Upper lobe of left lung (tissue), 4 donors: ENCODE measurements around the gene GTF2H3.

Experiments used
- EP300 ChIP-seq, 4 donors: sonication (generic); formaldehyde crosslinking; IDR thresholded peaks; one replicate each; pipeline ENCODE4 v1.5.1; 2017; ENCODE audit warnings: antibody characterized with exemption in 4 of 4, control low read depth in 2 of 4
- POLR2A ChIP-seq, 4 donors: fragments of 450-650 bp; IDR thresholded peaks; one replicate each; pipeline ENCODE4 v1.5.1; 2016 to 2017; ENCODE audit warnings: antibody characterized with exemption in 4 of 4, mild to moderate bottlenecking in 2 of 4
- POLR2AphosphoS5 ChIP-seq, 2 donors: sonication (generic); formaldehyde crosslinking; IDR thresholded peaks; one replicate each; pipeline ENCODE4 v1.5.1; 2017; ENCODE audit warnings: antibody characterized with exemption in 2 of 2
- TF ChIP-seq, protein P1 (sequence below), 6 experiments: fragments of 450-650 bp in 4 of 6; fragments of 200-600 bp in 2 of 6; sonication (generic) in 2 of 6; IDR thresholded peaks; one replicate each; pipeline ENCODE4 v1.5.1; 2016 to 2019; ENCODE audit warnings: antibody characterized with exemption in 6 of 6

- TF ChIP-seq, protein P1, sequence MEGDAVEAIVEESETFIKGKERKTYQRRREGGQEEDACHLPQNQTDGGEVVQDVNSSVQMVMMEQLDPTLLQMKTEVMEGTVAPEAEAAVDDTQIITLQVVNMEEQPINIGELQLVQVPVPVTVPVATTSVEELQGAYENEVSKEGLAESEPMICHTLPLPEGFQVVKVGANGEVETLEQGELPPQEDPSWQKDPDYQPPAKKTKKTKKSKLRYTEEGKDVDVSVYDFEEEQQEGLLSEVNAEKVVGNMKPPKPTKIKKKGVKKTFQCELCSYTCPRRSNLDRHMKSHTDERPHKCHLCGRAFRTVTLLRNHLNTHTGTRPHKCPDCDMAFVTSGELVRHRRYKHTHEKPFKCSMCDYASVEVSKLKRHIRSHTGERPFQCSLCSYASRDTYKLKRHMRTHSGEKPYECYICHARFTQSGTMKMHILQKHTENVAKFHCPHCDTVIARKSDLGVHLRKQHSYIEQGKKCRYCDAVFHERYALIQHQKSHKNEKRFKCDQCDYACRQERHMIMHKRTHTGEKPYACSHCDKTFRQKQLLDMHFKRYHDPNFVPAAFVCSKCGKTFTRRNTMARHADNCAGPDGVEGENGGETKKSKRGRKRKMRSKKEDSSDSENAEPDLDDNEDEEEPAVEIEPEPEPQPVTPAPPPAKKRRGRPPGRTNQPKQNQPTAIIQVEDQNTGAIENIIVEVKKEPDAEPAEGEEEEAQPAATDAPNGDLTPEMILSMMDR (IDR thresholded peaks at IDR 0.05) = no peak
- no peak for TF ChIP-seq POLR2A (IDR thresholded peaks at IDR 0.05)
- no peak for TF ChIP-seq POLR2AphosphoS5 (IDR thresholded peaks at IDR 0.05)
- no peak for TF ChIP-seq EP300 (IDR thresholded peaks at IDR 0.05)
Measured at GRCh38 chr12:123657211-123657610, 23.6 kb downstream of the GTF2H3 start.
